GM19240 (cell line): Measurements from ENCODE around the gene ARHGAP15.

Source experiments
- DNase-seq: peaks from one replicate; pipeline ENCODE4 v3.0.0; 2011; ENCODE audit warnings: low spot score; ENCODE audit not compliant: insufficient read length

ARHGAP15 gene

GRCh38 chr2:143397884-143398614, 268.8 kb downstream of the ARHGAP15 start:
- no peak for DNase-seq

DNA sequence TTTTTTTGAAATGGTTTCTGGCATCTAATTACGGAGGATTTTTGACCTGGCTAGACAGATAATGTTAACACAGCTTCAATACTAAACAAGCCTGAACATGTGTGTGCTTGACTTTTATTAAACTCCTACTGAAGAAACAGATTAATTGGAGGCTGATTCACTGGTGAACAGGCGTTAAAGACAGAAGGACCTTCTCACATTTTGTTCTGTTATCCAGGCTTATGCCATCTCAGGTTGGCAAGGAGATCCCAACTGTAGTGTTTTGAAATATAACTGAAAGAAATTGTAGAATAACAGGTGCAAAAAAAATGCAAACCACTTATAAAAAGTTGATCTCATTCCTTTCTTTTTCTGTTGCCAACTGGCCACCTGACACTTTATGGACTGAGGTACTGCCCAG, 269.6 kb downstream of the ARHGAP15 start:
- no peak for DNase-seq

DNA sequence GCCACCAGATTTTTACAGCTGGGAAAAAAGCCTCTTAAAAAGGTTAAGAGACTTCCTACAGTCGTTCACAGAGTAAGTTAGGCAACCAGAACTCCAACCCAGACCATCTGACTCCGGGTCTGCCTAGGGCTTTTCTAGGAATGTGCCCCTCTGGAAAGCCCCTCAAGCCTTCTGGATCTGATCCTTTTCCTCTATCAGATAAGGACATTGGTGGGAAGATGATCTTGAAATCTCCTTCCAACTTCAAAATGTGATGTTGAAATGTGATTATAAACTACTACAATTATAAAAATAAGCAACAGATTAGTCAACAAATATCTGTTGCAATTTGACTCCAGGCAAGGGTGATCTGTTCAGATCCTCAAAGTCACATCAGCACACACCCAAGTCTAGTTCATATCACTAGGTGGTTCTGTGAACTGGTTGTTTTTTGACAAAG, 270.4 kb downstream of the ARHGAP15 start:
- no peak for DNase-seq

DNA sequence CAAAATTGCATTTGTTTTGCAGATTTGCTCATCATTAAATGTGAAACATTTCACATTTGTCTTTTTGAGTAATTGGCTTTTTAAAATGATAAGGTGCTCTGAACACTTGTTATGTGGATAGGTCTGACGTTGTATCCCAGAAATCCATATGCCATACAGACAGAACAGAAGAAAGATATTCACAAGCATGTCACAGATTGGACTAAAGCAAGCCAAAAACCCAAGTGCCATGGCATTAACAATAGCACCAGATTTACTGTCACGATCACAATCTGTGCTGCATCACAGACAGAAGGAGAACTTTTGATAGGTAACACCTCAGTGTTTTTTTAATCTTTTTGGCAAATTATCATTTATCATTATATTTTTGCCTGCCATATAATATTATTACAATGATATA, 272.6 kb downstream of the ARHGAP15 start:
- DNase-seq: no peak

GRCh38 chr2:143402451-143402850, 273.2 kb downstream of the ARHGAP15 start:
- no peak for DNase-seq

- DNase-seq: no peak
Observed at GRCh38 chr2:143410082-143410897, 281.1 kb downstream of the ARHGAP15 start.

- DNase-seq: no peak
Observed at GRCh38 chr2:143415571-143415970, 286.4 kb downstream of the ARHGAP15 start.

DNA sequence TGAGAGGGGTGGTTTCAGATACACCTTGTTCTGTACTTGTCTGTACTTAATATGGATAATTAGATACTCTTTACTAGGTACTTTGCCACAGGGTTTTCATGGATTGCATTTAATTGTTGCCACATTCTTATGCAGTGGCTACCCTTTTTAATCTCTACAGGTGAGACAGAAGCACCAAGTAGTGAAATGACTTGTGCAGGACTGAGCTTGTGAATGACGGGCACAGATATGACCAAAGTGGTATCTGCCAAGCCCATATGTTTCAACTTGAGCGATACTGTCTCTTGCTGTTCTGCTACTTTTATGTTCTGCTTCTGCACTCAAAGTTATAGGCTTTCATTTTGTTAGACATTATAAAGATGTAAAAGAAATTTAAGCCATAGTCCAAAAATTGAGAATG, 288.2 kb downstream of the ARHGAP15 start:
- DNase-seq: no peak

- no peak for DNase-seq
Observed at GRCh38 chr2:143420313-143420712, 291.1 kb downstream of the ARHGAP15 start.

DNA sequence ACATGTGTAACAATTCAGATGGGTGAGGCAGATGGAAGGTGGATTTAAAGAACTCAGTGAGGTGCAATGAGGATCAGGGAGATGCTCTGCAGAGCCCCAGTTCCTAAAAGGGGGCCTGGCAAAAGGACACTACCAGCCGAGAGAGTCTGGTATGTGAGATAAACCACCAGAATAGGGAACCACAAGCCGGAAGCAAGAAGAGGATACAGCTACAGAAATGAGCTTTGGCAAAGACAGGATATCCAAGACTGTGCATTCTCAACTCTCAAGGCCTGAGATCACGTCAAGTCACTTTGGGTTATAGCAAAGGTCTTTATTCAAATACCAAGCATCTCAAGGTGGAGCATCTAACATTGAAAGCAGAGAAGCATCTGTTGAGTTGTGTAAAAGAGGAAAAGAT, 293.5 kb downstream of the ARHGAP15 start:
- DNase-seq: no peak

GRCh38 chr2:143425896-143426295, 296.7 kb downstream of the ARHGAP15 start:
- DNase-seq: no peak

DNA sequence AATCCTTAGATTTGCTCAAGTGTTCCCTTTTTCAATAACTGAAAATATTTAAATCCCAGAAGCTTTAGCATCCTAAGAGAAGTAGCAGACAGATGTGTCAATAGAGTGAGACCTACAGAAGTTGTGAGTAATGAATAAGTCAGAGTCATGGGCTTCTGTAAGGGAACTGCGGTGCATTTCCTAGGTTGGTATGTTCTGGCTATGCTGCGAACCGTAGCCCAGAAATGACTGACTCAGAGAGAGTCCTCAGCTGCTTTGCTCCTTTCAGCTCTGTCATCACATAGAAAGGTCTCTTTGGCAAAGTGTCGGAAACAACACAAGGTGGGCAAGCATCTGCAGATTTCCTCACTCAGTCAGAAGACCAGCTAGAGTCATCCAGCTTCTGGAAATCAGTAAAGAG, 297.1 kb downstream of the ARHGAP15 start:
- no peak for DNase-seq

- no peak for DNase-seq
Observed at GRCh38 chr2:143428700-143429099, 299.5 kb downstream of the ARHGAP15 start.

DNA sequence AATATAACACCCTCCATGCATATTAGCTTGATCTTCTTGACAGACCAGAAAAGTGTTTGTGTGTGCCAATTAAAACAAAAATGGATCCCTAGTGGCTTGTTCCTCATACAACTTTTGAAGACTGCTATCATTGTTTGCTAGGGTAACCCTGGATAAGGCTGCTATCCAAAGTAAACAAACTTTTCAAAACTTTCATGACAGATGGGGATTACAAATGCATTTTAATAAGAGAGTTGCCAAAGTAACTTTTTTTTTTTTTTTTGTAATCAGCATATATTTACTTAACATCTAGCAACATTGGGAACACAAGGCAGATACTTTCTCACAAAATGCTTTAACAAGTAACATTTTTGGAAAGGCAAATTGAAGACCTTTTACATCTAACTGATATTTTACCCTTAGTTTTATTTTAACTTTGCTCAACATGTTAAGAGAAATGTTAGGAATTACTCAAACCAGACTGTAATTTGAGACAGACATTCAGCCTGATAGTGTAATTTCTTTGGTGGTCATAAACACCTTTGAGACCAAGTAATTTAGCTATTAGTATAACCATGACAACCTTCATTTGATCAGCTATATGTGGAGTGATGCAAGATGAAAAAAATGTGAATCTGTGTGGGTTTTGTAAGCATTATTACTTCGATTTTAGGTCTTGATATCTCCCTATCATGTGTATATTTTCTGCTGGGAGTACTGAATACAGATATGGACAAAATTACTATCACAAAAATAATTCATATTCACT, 300.9 kb downstream of the ARHGAP15 start:
- no peak for DNase-seq

GRCh38 chr2:143431316-143431715, 302.1 kb downstream of the ARHGAP15 start:
- DNase-seq: no peak

DNA sequence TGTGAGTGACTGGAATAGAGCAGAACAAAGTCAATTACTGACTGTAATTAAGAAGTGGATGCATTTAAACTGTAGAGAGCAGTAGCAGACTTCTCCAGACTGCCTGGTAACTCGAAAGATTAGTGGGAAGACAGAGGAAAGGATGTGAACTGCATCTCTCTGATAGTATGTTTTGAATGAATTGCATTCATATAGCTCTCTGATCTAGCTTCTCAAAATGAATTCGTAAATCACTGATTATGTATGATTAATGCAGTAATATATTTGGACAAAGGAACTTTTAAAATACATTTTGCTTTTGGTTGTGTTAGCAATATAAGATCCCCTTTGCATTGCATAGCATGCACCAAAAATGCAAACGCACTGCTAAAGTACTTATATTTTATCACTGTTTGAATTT, 304.0 kb downstream of the ARHGAP15 start:
- no peak for DNase-seq

- no peak for DNase-seq
Observed at GRCh38 chr2:143433840-143434239, 304.6 kb downstream of the ARHGAP15 start.

- no peak for DNase-seq
Observed at GRCh38 chr2:143434445-143434844, 305.2 kb downstream of the ARHGAP15 start.

- no peak for DNase-seq
Observed at GRCh38 chr2:143435131-143435530, 305.9 kb downstream of the ARHGAP15 start.

DNA sequence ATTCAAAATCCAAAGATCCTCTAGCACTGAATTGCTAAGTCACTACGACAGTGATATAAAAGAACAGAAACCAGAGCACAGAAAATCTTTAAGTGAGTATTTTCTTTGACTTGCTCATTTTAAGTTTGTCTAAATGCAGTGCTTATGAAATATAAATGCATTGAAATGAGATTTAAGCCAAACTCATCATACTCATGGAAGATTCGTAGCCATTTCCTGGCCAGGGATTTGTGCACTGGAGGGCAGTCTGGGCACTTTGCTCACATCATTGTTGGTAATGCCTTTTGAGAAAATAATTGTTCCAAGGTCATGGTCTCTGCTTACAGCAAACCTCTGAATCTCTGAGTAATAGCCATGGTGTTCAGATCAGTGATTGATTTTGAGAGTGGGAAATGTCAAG, 307.7 kb downstream of the ARHGAP15 start:
- DNase-seq: no peak

DNA sequence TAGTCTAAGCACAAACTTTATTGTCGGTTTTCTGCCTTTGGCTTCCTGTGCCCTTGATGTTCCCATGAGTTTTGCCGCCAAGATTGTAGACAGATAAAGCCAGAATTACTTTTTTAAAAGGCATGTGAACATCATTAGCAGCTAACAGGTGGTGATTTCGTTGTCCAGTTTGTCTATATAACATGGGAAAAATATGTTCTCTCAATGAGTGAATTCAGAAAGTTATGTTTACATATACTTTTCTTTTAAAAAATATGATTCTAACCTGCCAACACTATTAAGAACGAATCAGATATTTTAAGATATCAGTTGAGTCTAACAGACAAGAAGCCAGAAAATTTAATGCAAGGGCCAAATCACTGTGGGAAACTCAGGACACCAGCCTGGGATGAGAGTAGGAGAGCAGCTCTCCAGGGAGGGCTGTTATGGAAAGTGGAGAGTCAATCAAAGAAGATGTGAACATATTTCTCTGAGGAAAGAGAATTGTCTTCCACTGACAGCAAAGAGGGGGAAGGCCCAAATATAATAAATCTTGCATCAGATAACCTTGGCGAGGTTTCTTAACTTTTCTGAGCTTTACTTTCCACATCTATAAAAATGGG, 311.3 kb downstream of the ARHGAP15 start:
- no peak for DNase-seq

DNA sequence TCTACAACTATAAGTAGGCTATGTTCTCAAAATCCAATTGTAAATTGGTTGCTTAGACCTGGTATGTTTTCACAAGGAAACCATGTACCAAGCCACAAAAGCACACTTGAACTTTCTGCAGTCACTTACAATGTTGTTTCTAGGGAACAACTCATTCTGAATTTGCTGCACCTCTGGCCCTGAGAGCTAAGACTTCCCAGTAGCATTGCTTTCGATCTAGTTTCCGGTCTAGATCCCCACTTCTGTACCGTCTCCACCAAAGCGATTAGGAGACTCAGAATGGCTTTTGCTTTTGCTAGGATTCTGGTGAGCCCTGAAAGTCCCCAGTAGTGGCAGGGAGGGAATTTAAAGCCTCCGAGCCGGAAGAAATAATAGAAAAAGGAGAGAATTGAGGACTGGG, 313.0 kb downstream of the ARHGAP15 start:
- no peak for DNase-seq
